SJSA1 (cell line): Measurements from ENCODE around the gene GNG12. TPM values are rescaled to one million over a fixed set of nuclear protein-coding genes. Genes with fewer than 3 reads are reported as not detected.

ENCODE experiments used
- DNase-seq, 2 experiments: peaks; one replicate each; pipeline ENCODE4 v3.0.0-alpha.2; 2015 to 2020; ENCODE audit warnings: low spot score in 2 of 2, low read depth in 1 of 2
- H3K27ac ChIP-seq: fragments of 250-450 bp; sonication (Bioruptor Pico); 2 replicates; pipeline ENCODE4 v1.5.1; 2020; ENCODE audit warnings: mild to moderate bottlenecking, moderate library complexity
- H3K27me3 ChIP-seq: fragments of 250-450 bp; sonication (Bioruptor Pico); replicated peaks from 2 replicates; pipeline ENCODE4 v1.5.1; 2020; ENCODE audit warnings: mild to moderate bottlenecking, moderate library complexity
- H3K36me3 ChIP-seq: fragments of 250-450 bp; sonication (Bioruptor Pico); 2 replicates; pipeline ENCODE4 v1.5.1; 2020; ENCODE audit warnings: mild to moderate bottlenecking
- H3K4me1 ChIP-seq: fragments of 250-450 bp; sonication (Bioruptor Pico); replicated peaks from 2 replicates; pipeline ENCODE4 v1.6.1; 2021; ENCODE audit warnings: mild to moderate bottlenecking
- H3K4me3 ChIP-seq: fragments of 250-450 bp; sonication (Bioruptor Pico); 2 replicates; pipeline ENCODE4 v1.5.1; 2020; ENCODE audit warnings: mild to moderate bottlenecking
- H3K9me3 ChIP-seq: fragments of 250-450 bp; sonication (Bioruptor Pico); replicated peaks from 2 replicates; pipeline ENCODE4 v1.5.1; 2020; ENCODE audit warnings: mild to moderate bottlenecking
- total RNA-seq: library from RNA; depleted of rRNA; stranded (reverse); fragments of >200 nt; shearing (Covaris generic); gene quantifications from 2 replicates; pipeline ENCODE4 v1.2.3, GENCODE V29; 2014

The GNG12 gene
- total RNA-seq, 1 experiment from 2014 or later = 330 TPM

DNA sequence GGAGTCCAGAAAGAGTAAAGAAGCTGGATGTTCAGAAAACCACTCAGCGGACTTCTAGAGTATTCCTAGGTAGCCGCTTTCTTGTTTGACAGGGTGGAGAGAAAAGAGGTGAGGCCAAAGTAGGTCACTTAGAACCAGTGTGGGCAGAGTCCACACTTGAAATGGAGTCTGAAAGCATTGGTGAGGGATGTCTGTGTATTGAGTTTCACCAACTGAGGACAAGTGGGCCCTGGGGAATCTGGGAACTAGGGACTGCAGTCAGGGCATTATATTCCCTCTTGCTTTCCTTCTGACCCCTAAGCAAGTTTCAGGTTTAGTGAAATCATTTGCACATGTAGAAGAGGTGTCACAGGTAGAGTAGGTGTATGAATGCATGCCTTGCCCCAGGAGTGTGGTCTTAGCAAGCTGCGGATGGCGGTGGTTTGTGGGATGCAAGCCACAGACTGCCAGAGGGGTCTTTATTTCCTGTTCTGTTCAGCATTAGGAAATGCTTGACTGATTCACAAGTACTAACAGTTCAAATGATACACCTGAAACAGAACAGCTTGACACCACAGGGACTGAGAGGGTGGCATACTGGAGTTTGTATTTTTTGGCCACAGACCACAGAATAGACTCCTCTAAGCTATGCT is 1.1 kb upstream of the GNG12 start:
- Histone ChIP-seq H3K4me3 (no peak overlapping the region), H3K9me3 (no peaks in the 10 kb centered on the region), H3K27me3 (no peaks in the 10 kb centered on the region), H3K27ac (no peak overlapping the region), H3K36me3 (peaks cover 10% of the 10 kb centered on the region), H3K4me1 (peaks cover 41% of the 10 kb centered on the region)
- DNase-seq = no peak

DNA sequence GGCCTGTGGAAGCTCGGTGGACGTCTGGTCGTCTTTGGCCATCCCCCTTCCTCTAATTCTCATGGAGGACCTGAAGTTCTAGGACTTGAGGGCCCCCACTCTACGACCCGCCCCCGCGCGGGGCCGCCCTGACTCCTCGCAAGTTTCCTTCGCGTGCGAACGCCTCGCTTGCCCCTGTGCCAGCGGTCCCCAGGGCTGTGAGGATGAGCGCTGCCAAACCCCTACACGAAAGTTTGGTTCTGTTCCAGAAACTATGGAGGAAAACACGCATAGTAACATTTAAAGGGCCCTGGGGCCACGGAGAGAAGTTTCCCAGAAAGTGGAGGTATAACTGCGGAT is 304 bp upstream of the GNG12 start:
- H3K27ac ChIP-seq = peak overlapping the region; percentile 80
- no peaks in the 10 kb centered on the region for H3K27me3 ChIP-seq
- DNase-seq = peak in 1 of 2 experiments; percentile 77
- H3K4me1 ChIP-seq = peaks cover 36% of the 10 kb centered on the region
- no peaks in the 10 kb centered on the region for H3K9me3 ChIP-seq
- H3K36me3 ChIP-seq = peaks cover 16% of the 10 kb centered on the region
- peak overlapping the region; percentile 87 for H3K4me3 ChIP-seq

DNA sequence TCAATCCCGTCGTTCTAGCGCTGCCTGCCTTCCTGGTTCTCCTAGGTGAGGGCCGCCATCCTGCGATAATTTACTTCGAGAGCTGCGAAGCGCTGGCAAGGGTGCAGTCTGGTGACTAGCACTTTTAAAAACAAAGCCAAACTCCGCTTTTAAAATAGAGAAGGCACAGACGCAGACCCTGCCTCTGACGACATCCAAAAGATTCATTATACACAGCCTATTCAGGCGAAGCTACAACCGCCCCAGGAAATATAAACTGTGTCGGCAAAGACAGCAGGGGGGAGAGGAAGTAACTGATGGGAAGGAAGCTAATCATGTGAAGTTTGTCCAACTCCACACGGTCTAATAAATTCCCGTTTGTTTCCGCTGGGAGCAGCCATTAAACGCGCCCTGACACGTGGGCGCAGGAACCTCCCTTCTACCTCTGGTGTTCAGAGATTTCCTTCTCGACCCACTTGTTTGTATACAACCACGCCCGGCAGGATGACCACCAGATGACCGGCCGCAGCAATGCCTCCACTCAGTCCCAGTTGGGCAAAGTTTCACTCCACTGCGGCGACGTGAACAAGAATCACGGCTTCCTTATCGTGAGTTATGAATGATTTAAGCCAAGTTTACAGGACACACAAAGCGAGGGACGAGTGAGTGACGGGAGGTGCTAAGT is 1.3 kb downstream of the GNG12 start:
- DNase-seq = peak; percentile 78 to 79
- peak overlapping the region; percentile 87 for H3K4me3 ChIP-seq
- H3K36me3 ChIP-seq = peaks cover 27% of the 10 kb centered on the region
- H3K27ac ChIP-seq = peak overlapping the region; percentile 80
- H3K27me3 ChIP-seq = no peaks in the 10 kb centered on the region
- H3K9me3 ChIP-seq = no peaks in the 10 kb centered on the region
- H3K4me1 ChIP-seq = peaks cover 26% of the 10 kb centered on the region

DNA sequence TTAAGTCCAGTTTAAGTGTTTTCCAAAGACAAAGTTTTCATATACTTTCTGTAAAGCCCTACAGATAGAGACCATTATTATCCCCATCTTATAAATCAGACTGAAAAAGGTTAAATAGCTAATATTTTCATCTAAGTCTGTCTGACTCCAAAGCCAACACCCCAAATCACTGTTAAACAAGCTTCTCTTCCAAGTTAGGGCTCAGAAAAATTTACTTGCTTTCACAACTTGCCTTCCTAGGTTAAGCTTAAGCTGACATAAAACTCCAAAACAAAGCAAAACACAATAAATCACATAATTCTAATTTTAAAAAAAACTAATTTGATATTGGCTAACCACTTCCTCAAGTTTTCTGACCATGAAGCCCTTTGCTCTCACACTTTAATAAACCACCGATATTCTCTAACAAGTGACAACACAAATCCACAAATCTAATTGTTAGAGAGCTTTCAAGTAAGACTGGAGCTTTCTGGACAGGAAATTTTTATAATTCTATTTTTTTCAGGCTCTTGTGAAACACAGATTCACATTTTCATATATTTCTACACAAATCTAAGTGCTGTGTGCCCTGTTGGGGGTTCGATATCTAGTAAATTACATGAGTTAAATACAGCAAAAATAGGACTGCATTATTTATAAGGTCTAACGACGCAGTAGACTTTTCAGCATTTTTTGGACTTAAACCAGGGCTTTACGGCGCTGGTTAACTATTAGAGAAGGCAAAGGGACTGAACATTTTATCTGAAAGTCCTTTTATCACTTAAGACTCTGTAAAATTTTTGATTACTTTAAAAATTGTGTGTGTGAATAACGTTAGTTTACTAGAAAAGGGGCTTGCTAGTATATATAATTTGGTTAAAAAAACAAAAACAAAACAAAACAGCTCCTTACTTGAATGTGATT is 2.1 kb downstream of the GNG12 start:
- Histone ChIP-seq H3K27ac (peak overlapping the region; percentile 80), H3K27me3 (no peaks in the 10 kb centered on the region), H3K4me1 (peaks cover 26% of the 10 kb centered on the region), H3K36me3 (peaks cover 29% of the 10 kb centered on the region), H3K9me3 (no peaks in the 10 kb centered on the region), H3K4me3 (peak overlapping the region; percentile 87)
- DNase-seq = peak in 1 of 2 experiments; percentile 19

DNA sequence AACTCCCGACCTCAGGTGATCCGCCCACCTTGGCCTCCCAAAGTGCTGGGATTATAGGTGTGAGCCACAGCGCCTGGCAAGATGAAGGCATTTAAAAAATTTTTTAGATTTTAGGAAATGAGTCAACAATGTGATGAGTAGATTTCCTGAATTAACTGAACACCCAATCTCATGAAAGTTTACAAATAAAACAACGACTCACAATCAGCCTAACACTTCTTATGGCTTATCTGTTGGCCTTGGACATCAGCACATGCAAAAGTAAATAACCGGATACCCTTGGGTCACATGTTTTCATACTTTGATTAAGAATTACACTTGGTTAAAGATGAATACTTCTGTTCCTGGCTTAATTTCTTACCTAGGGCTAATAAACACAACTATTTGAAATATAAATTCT is 3.0 kb downstream of the GNG12 start:
- Histone ChIP-seq H3K27me3 (no peaks in the 10 kb centered on the region), H3K4me3 (no peak overlapping the region), H3K27ac (no peak overlapping the region), H3K4me1 (peaks cover 26% of the 10 kb centered on the region), H3K36me3 (peaks cover 34% of the 10 kb centered on the region), H3K9me3 (no peaks in the 10 kb centered on the region)
- DNase-seq = no peak

DNA sequence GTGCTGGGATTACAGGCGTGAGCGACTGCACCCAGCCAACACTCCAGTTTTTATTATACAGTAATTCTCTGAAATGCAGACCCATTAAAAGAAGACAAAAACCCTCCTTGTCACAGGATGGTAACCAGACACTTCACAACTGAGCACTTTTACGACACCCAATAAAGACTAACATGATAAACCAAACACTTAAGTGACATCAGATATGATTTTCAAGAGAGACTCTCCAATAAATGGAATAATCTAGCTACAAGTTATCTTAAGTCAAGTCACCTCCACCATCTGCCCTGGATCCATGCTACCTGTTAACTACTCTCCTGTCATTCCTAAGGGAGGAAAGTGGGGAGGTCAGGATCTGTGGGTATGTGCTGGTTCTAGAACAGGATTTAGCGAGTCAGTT is 5.6 kb downstream of the GNG12 start:
- no peaks in the 10 kb centered on the region for H3K9me3 ChIP-seq
- no peak overlapping the region for H3K4me3 ChIP-seq
- no peak for DNase-seq
- H3K4me1 ChIP-seq = peaks cover 16% of the 10 kb centered on the region
- no peaks in the 10 kb centered on the region for H3K27me3 ChIP-seq
- H3K27ac ChIP-seq = no peak overlapping the region
- peaks cover 38% of the 10 kb centered on the region for H3K36me3 ChIP-seq

DNA sequence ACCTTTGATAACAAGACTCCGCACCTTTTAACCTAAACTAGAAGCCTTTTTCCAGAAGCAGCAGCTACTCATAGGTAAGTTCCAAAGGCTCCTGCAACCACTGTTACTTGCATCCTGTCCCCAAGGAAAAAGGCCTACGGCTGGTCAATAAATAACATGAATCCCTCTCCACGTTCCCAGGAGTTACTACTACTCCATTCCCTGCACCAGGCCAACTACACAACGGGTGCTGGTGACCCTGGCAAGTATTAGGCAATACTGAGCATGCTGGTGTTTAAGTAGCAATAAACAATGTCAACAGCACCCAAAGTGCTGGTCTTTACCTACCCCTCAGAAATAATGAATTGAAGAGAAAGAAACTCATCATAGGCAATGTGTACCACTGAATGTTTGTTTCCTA is 7.7 kb downstream of the GNG12 start:
- H3K4me1 ChIP-seq = peaks cover 7% of the 10 kb centered on the region
- peaks cover 40% of the 10 kb centered on the region for H3K36me3 ChIP-seq
- no peak overlapping the region for H3K4me3 ChIP-seq
- H3K9me3 ChIP-seq = no peaks in the 10 kb centered on the region
- H3K27me3 ChIP-seq = no peaks in the 10 kb centered on the region
- H3K27ac ChIP-seq = no peak overlapping the region
- no peak for DNase-seq

DNA sequence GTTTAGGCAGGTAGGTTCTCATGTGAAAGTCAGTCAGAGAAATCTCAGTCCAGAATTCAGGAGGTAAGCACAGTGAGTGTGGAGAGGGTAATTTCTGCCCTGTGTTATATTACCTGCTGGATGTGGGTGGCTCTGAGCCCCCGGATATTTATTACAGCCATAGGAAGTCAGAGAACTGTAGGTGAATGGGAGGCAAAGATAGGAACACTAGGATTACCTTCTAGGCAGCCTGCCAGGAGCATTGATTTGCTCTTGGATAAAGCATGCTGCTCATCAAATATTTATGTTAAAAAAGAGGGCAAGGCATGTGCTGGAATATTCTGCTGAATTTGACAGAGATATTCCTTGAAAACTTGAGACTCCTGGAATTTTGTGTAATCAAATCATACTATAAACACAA is 8.5 kb downstream of the GNG12 start:
- peaks cover 40% of the 10 kb centered on the region for H3K36me3 ChIP-seq
- H3K4me3 ChIP-seq = no peak overlapping the region
- no peak for DNase-seq
- H3K27me3 ChIP-seq = no peaks in the 10 kb centered on the region
- H3K4me1 ChIP-seq = no peaks in the 10 kb centered on the region
- no peak overlapping the region for H3K27ac ChIP-seq
- H3K9me3 ChIP-seq = no peaks in the 10 kb centered on the region

DNA sequence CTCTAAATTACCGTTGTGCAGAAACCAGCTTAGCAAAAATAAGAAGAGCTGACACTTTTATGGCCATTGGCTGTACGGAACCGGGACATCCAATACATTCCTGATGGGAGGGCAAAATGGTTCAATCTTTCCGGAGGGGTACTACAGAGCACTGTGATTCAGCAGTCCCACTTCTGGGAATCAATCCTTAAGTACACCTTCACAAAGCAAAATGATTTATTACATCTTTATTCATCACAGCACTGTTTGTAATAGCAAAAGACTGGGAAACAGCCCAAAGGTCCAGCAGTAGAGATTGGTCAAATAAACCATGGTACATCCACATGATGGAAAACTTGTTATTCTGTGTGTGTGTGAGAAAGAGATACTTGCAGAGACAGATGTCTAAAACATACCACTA is 9.7 kb downstream of the GNG12 start:
- Histone ChIP-seq H3K4me3 (no peak overlapping the region), H3K4me1 (peaks cover 4% of the 10 kb centered on the region; the same call in 1 of the 2 replicates), H3K36me3 (peaks cover 38% of the 10 kb centered on the region), H3K27me3 (no peaks in the 10 kb centered on the region), H3K27ac (no peak overlapping the region), H3K9me3 (no peaks in the 10 kb centered on the region)
- DNase-seq = no peak

DNA sequence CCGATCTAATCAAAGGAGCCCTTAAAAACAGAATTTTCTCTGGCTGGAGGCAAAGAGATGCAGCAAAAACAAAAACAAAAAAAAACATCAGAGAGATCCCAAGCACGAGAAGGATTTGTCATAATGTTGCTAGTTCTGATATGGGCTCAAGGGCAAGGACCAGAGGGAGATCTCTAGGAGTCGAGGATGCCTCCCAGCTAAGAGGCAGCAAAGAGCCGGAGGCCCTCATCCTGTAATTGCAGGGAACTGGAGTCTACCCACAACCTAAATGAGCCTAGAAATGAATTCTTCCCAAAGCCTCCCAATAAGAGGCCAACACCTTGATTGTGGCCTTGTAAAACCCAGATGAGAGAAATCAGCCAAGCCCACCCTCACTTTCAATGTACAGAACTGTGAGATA is 12.0 kb downstream of the GNG12 start:
- H3K4me3 ChIP-seq = no peak overlapping the region
- peaks cover 4% of the 10 kb centered on the region; the same call in 1 of the 2 replicates for H3K4me1 ChIP-seq
- no peaks in the 10 kb centered on the region for H3K27me3 ChIP-seq
- H3K36me3 ChIP-seq = peaks cover 37% of the 10 kb centered on the region
- no peaks in the 10 kb centered on the region for H3K9me3 ChIP-seq
- DNase-seq = no peak
- H3K27ac ChIP-seq = no peak overlapping the region

DNA sequence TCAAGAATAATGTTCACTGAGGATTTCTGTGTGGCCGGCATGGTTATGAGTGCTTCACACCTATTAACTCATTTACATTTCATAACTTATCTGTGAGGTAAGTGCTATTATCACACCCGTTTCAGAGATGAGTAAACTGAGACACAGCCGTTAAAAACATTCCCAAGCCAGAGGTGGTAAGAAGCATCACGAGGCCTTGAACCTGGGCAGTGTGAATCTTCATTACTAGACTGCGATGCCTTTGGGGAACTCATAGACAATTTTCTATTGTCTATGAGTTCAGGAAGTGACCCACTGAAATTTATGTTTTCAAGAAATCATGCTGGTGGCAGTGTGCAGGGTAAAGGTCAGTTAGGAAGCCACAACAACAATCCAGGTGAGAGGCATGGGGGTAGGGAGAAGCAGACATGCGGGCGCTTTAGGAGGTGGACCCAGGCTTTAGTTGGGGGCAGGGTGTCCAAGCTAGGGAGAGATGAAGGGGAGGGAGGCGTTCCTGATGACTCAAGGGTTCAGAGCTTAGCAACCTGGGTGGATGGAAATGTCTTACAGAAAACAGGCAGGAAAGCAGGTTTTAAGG is 14.5 kb downstream of the GNG12 start:
- Histone ChIP-seq H3K4me3 (no peak overlapping the region), H3K4me1 (peaks cover 25% of the 10 kb centered on the region), H3K27ac (no peak overlapping the region), H3K36me3 (peaks cover 38% of the 10 kb centered on the region), H3K9me3 (no peaks in the 10 kb centered on the region), H3K27me3 (no peaks in the 10 kb centered on the region)
- DNase-seq = no peak

DNA sequence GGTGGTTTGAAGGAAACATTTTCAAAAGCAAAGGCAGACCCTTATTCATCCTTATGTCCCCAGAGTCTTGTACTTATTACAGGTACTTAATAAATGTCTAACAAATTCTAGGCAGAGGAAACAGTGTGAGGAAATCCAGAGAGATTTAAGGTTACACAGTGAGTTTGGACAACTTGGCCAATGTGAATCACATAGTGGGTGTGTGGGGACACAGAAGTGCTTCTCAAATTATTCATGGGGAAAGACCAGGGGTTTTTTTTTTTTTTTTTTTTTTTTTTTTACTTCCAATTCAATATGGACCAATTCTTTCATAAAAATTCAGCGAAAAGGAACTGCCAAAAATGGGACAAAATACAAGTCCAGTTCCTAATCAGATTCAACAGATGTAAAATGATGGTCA is 15.1 kb downstream of the GNG12 start:
- no peak for DNase-seq
- Histone ChIP-seq H3K4me3 (no peak overlapping the region), H3K9me3 (no peaks in the 10 kb centered on the region), H3K27ac (no peak overlapping the region), H3K27me3 (no peaks in the 10 kb centered on the region), H3K4me1 (peaks cover 32% of the 10 kb centered on the region), H3K36me3 (peaks cover 35% of the 10 kb centered on the region)

DNA sequence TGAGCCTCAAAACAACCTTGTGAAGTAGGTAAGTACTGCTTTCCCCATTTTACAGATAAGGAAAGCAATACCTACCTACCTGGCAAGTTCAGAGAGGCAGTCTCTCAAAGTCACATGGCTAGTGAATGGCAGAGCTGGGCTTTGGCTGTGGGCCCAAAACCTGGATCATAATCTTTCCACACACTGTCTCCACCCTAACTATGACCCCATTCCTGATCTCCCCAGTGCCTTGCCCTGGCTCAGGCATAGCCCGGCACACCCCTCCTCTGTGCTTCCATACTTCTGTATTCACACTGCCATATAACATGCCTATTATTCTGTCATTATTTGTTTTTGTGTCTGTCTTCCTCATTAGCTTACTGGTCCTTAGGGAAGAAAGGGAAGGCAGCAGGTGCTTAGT is 15.9 kb downstream of the GNG12 start:
- Histone ChIP-seq H3K4me3 (no peak overlapping the region), H3K9me3 (no peaks in the 10 kb centered on the region), H3K27ac (no peak overlapping the region), H3K36me3 (peaks cover 34% of the 10 kb centered on the region), H3K27me3 (no peaks in the 10 kb centered on the region), H3K4me1 (peaks cover 35% of the 10 kb centered on the region)
- no peak for DNase-seq

DNA sequence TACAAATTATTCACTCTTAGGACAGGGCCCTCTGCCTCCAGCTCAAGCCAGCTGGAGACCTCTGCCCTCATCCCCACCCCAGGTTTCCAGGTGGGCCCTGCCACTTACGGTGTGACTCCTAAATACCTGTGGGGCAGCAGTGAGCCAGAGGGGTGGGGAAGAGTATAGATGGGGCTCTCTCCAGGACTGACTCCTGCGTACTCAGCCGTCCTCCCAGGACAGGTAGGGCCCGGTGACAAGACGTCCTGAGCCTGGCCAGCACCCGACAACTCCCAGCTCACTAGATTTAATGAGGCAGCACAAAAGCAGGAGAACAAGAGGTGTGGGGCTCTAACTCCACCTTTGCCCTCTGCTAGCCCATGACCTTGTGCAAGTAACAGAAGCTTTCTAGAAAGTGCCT is 16.8 kb downstream of the GNG12 start:
- DNase-seq = no peak
- H3K36me3 ChIP-seq = peaks cover 31% of the 10 kb centered on the region
- no peaks in the 10 kb centered on the region for H3K9me3 ChIP-seq
- peaks cover 41% of the 10 kb centered on the region for H3K4me1 ChIP-seq
- H3K27ac ChIP-seq = no peak overlapping the region
- H3K27me3 ChIP-seq = no peaks in the 10 kb centered on the region
- no peak overlapping the region for H3K4me3 ChIP-seq
